HUES64 (cell line): Measurements from ENCODE around the gene HMCN2.

Experiments
- H3K27ac ChIP-seq: 2 replicates; pipeline ENCODE4 v1.7.0; 2013; ENCODE audit warnings: low read depth, low read length, inconsistent platforms
- H3K27me3 ChIP-seq: 2 replicates; pipeline ENCODE4 v1.6.1; 2013; ENCODE audit warnings: mild to moderate bottlenecking, low read length; ENCODE audit not compliant: insufficient read depth
- H3K36me3 ChIP-seq: 2 replicates; pipeline ENCODE4 v1.6.1; 2013; ENCODE audit warnings: mild to moderate bottlenecking, low read length; ENCODE audit not compliant: insufficient read depth
- H3K4me1 ChIP-seq: 2 replicates; pipeline ENCODE4 v1.6.1; 2013; ENCODE audit warnings: mild to moderate bottlenecking, low read length, moderate library complexity; ENCODE audit not compliant: insufficient read depth
- H3K4me3 ChIP-seq: 2 replicates; pipeline ENCODE4 v1.5.1; 2013; ENCODE audit warnings: mild to moderate bottlenecking, low read length, moderate library complexity
- H3K9ac ChIP-seq: 2 replicates; pipeline ENCODE4 v1.6.1; 2013; ENCODE audit warnings: mild to moderate bottlenecking, low read depth, low read length
- H3K9me3 ChIP-seq: 2 replicates; pipeline ENCODE4 v1.6.1; 2013; ENCODE audit warnings: low read depth, low read length; ENCODE audit not compliant: insufficient read depth
- WGBS: fragments of 150-250, 120-280 bp; methylation state at CpG from one replicate; pipeline ENCODE4 v1.1.7; 2013; ENCODE audit warnings: missing lambda C conversion rate; 5-methylcytosine and 5-hydroxymethylcytosine counted together

The HMCN2 gene

GRCh38 chr9:130230631-130231030, 34.9 kb upstream of the HMCN2 start:
- Histone ChIP-seq H3K36me3 (peaks cover 54% of the 10 kb centered on the region), H3K4me3 (no peak overlapping the region)

GRCh38 chr9:130232899-130233586, 32.5 kb upstream of the HMCN2 start:
- H3K27ac ChIP-seq = no peak overlapping the region
- no peak overlapping the region for H3K4me3 ChIP-seq
- no peak overlapping the region for H3K9ac ChIP-seq
- peaks cover 35% of the 10 kb centered on the region for H3K36me3 ChIP-seq
- 88% methylated on average over 27 of the region's 27 CpGs for WGBS
- H3K4me1 ChIP-seq = no peaks in the 10 kb centered on the region
- H3K27me3 ChIP-seq = no peaks in the 10 kb centered on the region
- H3K9me3 ChIP-seq = 0 out of 2 replicates have a peak, but pooled peaks cover under 1% of the 10 kb centered on the region

More at GRCh38 chr9:130230631-130231030, 34.9 kb upstream of the HMCN2 start:
- Histone ChIP-seq H3K27ac (no peak overlapping the region), H3K27me3 (no peaks in the 10 kb centered on the region), H3K9me3 (peaks cover 11% of the 10 kb centered on the region), H3K9ac (no peak overlapping the region), H3K4me1 (no peaks in the 10 kb centered on the region)
- WGBS = 86% methylated on average over 1 of the region's 1 CpG

GRCh38 chr9:130233587-130233945, 32.0 kb upstream of the HMCN2 start:
- peaks cover 35% of the 10 kb centered on the region for H3K36me3 ChIP-seq
- no peak overlapping the region for H3K9ac ChIP-seq
- H3K27me3 ChIP-seq = no peaks in the 10 kb centered on the region
- no peak overlapping the region for H3K27ac ChIP-seq
- H3K4me3 ChIP-seq = no peak overlapping the region
- no peaks in the 10 kb centered on the region for H3K9me3 ChIP-seq
- WGBS = 91% methylated on average over 8 of the region's 8 CpGs
- H3K4me1 ChIP-seq = no peaks in the 10 kb centered on the region

GRCh38 chr9:130234340-130235260, 31.0 kb upstream of the HMCN2 start:
- no peak overlapping the region for H3K9ac ChIP-seq
- H3K27me3 ChIP-seq = no peaks in the 10 kb centered on the region
- no peaks in the 10 kb centered on the region for H3K9me3 ChIP-seq
- H3K4me1 ChIP-seq = no peaks in the 10 kb centered on the region
- 93% methylated on average over 26 of the region's 26 CpGs for WGBS
- H3K36me3 ChIP-seq = peaks cover 33% of the 10 kb centered on the region
- H3K4me3 ChIP-seq = no peak overlapping the region
- H3K27ac ChIP-seq = no peak overlapping the region

- H3K36me3 ChIP-seq = peaks cover 26% of the 10 kb centered on the region
- no peaks in the 10 kb centered on the region for H3K4me1 ChIP-seq
- H3K27ac ChIP-seq = no peak overlapping the region
- no peak overlapping the region for H3K9ac ChIP-seq
- no peaks in the 10 kb centered on the region for H3K27me3 ChIP-seq
- no peak overlapping the region for H3K4me3 ChIP-seq
- 60% methylated on average over 45 of the region's 45 CpGs for WGBS
- no peaks in the 10 kb centered on the region for H3K9me3 ChIP-seq
These were observed 29.8 kb upstream of the HMCN2 start for GRCh38 chr9:130235558-130236435.

GRCh38 chr9:130236436-130236985, 29.0 kb upstream of the HMCN2 start:
- 81% methylated on average over 10 of the region's 10 CpGs for WGBS
- Histone ChIP-seq H3K27me3 (no peaks in the 10 kb centered on the region), H3K27ac (no peak overlapping the region), H3K9ac (no peak overlapping the region), H3K9me3 (no peaks in the 10 kb centered on the region), H3K4me1 (no peaks in the 10 kb centered on the region), H3K4me3 (no peak overlapping the region), H3K36me3 (peaks cover 25% of the 10 kb centered on the region)

- Histone ChIP-seq H3K27ac (no peak overlapping the region), H3K9ac (no peak overlapping the region), H3K9me3 (no peaks in the 10 kb centered on the region), H3K27me3 (no peaks in the 10 kb centered on the region), H3K4me3 (no peak overlapping the region), H3K36me3 (peaks cover 22% of the 10 kb centered on the region), H3K4me1 (no peaks in the 10 kb centered on the region)
- 94% methylated on average over 11 of the region's 11 CpGs for WGBS
These were observed 28.5 kb upstream of the HMCN2 start for GRCh38 chr9:130237076-130237475.

GRCh38 chr9:130237763-130238524, 27.6 kb upstream of the HMCN2 start:
- 91% methylated on average over 17 of the region's 17 CpGs for WGBS
- no peaks in the 10 kb centered on the region for H3K27me3 ChIP-seq
- no peaks in the 10 kb centered on the region for H3K9me3 ChIP-seq
- H3K27ac ChIP-seq = no peak overlapping the region
- no peak overlapping the region for H3K4me3 ChIP-seq
- 0 out of 2 replicates have a peak, but pooled peaks cover 2% of the 10 kb centered on the region for H3K4me1 ChIP-seq
- peaks cover 17% of the 10 kb centered on the region for H3K36me3 ChIP-seq
- no peak overlapping the region for H3K9ac ChIP-seq

GRCh38 chr9:130239363-130239695, 26.2 kb upstream of the HMCN2 start:
- Histone ChIP-seq H3K4me1 (0 out of 2 replicates have a peak, but pooled peaks cover 2% of the 10 kb centered on the region), H3K9ac (no peak overlapping the region), H3K36me3 (peaks cover 4% of the 10 kb centered on the region), H3K27ac (no peak overlapping the region), H3K27me3 (no peaks in the 10 kb centered on the region), H3K4me3 (no peak overlapping the region), H3K9me3 (no peaks in the 10 kb centered on the region)
- 96% methylated on average over 3 of the region's 3 CpGs for WGBS

- Histone ChIP-seq H3K27ac (no peak overlapping the region), H3K4me1 (0 out of 2 replicates have a peak, but pooled peaks cover 2% of the 10 kb centered on the region), H3K9ac (no peak overlapping the region), H3K27me3 (no peaks in the 10 kb centered on the region), H3K4me3 (no peak overlapping the region), H3K9me3 (no peaks in the 10 kb centered on the region), H3K36me3 (no peaks in the 10 kb centered on the region)
- 75% methylated on average over 9 of the region's 9 CpGs for WGBS
These were observed 25.8 kb upstream of the HMCN2 start for GRCh38 chr9:130239741-130240241.
